Tibial artery (tissue), 4 donors: ENCODE results near the gene BCAP31.

ENCODE experiments used
- DNase-seq, 2 donors: peaks; one replicate each; pipeline ENCODE4 v3.0.0-alpha.2; 2019
- H3K27ac ChIP-seq, 2 donors: fragments of 200-600 bp; sonication (generic) in 1 of 2; 1 replicate in 1 of 2; 2 replicates in 1 of 2; pipeline ENCODE4 v1.5.1; 2018 to 2019; ENCODE audit warnings: mild to moderate bottlenecking in 1 of 2
- H3K27me3 ChIP-seq, 2 donors: fragments of 200-600 bp; sonication (generic) in 1 of 2; one replicate each; pipeline versions ENCODE4 v1.5.1 to v1.6.0; 2016 to 2019
- H3K36me3 ChIP-seq, 3 donors: fragments of 200-600 bp; sonication (generic) in 2 of 3; one replicate each; pipeline ENCODE4 v1.5.1; 2016 to 2019; ENCODE audit warnings: mild to moderate bottlenecking in 2 of 3
- H3K4me1 ChIP-seq, 4 donors: fragments of 200-600 bp; sonication (generic) in 2 of 4; 1 replicate in 3 of 4; 2 replicates in 1 of 4; pipeline ENCODE4 v1.5.1; 2016 to 2019
- H3K4me3 ChIP-seq, 2 donors: fragments of 200-600 bp; sonication (generic) in 1 of 2; 1 replicate in 1 of 2; 2 replicates in 1 of 2; pipeline ENCODE4 v1.5.1; 2018 to 2019; ENCODE audit warnings: mild to moderate bottlenecking in 2 of 2
- H3K9me3 ChIP-seq, 3 donors: fragments of 200-600 bp; sonication (generic) in 1 of 3; one replicate each; pipeline ENCODE4 v1.5.1; 2016 to 2019
- intact Hi-C: fragments of 100-400 bp; cut with DNase I; formaldehyde crosslinking; loops from one replicate; pipeline ENCODE4 v1.15.0; 2023; ENCODE audit warnings: low total_unique reads
- TF ChIP-seq, protein P1 (sequence below), 2 experiments: fragments of 200-600 bp in 1 of 2; fragments of 450-650 bp in 1 of 2; IDR thresholded peaks; one replicate each; pipeline ENCODE4 v1.5.1; 2017 to 2019; ENCODE audit warnings: antibody characterized with exemption in 2 of 2, mild to moderate bottlenecking in 1 of 2, moderate library complexity in 1 of 2

The BCAP31 gene

DNA sequence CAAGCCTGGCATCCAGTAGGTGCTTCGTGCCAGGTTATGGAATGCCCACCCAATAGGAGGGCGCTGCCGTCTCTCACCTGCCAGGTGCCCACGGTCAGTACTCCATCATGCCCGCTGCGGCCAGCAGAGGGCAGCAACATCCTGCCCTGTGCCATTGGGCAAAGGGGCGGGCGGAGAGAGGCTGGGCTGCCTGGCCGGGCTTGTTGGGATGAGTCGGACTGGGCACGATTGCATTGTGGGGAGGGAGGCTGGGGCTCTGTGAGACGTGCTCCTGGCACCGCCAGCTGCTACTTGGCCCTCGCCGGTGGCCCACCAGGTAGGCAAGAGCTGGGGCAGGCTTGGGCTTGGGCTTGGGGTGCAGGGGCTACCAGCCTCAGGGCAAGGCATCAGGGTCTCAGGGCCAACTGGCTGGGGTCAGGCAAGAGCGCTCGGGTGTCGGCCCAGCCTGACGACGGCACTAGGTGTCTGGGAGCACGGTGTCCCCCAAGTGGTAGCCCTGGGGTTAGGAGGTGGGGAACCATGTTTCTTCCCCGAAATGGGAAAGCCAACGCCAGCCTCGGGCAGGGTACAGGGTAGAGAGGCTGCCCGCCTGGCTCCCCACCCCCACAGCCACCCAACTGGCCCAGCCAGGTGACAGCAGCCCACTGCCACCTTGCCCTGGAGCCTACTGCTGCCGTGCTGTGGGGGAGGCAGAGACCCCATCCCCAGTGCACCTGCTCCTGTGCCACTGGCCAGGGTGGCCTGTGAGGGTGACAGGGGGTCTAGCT, 40.0 kb upstream of the BCAP31 start, which contains the start of gene PLXNB3:
PLXNB3 (plus strand) TSS at position 261 of the 767 bp plus-strand sequence. CDS start 1,287 bp downstream, outside the sequence.
- intact Hi-C loops, result no loop called here
- peak; percentile 74 to 86 for DNase-seq
- Histone ChIP-seq H3K9me3 (no peaks in the 10 kb centered on the region), H3K27me3 (no peaks in the 10 kb centered on the region), H3K4me3 (peak within 1 kb of the TSS; percentile 30 to 44), H3K27ac (peak within 1 kb of the TSS in 1 of 2 donors; percentile 47), H3K4me1 (peaks cover 0 to 22% (median 5%) of the 10 kb centered on the region in 4 donors), H3K36me3 (peaks cover 0 to 5% (median 0%) of the 10 kb centered on the region in 3 donors)
- TF ChIP-seq, protein P1, sequence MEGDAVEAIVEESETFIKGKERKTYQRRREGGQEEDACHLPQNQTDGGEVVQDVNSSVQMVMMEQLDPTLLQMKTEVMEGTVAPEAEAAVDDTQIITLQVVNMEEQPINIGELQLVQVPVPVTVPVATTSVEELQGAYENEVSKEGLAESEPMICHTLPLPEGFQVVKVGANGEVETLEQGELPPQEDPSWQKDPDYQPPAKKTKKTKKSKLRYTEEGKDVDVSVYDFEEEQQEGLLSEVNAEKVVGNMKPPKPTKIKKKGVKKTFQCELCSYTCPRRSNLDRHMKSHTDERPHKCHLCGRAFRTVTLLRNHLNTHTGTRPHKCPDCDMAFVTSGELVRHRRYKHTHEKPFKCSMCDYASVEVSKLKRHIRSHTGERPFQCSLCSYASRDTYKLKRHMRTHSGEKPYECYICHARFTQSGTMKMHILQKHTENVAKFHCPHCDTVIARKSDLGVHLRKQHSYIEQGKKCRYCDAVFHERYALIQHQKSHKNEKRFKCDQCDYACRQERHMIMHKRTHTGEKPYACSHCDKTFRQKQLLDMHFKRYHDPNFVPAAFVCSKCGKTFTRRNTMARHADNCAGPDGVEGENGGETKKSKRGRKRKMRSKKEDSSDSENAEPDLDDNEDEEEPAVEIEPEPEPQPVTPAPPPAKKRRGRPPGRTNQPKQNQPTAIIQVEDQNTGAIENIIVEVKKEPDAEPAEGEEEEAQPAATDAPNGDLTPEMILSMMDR (IDR thresholded peaks at IDR 0.05), result peak; percentile 67 to 77

GRCh38 chrX:153763298-153763932, 39.2 kb upstream of the BCAP31 start:
- no peaks in the 10 kb centered on the region for H3K9me3 ChIP-seq
- H3K36me3 ChIP-seq, result no peaks in the 10 kb centered on the region
- no peak overlapping the region for H3K4me3 ChIP-seq
- peaks cover 0 to 22% (median 5%) of the 10 kb centered on the region in 4 donors for H3K4me1 ChIP-seq
- H3K27ac ChIP-seq, result no peak overlapping the region
- peak in 1 of 2 donors; percentile 38 for DNase-seq
- TF ChIP-seq, protein P1 (IDR thresholded peaks at IDR 0.05), result no peak
- intact Hi-C loops, result no loop called here
- no peaks in the 10 kb centered on the region for H3K27me3 ChIP-seq

DNA sequence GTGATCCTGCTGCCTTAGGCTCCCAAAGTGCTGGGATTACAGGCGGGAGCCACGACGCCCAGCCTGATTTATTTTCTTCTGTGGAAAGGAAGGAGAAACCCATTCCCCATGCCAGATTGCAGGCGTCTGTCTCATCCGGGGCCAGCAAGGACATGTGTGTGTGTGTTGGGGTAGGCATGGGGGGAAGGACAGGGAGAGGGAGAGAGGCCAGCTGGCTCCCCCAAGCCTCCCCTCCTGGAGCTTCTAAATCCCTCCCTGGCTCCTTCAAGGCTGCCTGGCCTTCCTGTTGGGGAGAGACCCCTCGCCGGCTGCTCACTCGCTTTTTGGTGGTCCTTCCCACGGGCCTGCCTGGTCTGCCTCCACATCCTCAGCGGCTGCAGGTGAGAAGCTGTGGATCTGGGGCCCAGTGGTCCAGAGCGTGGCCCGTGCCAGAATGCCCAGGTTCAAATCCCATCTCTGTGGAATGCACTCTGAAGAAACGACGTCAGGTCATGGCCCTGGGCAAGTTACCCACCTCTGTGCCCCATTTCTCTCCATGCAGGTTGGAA, 38.5 kb upstream of the BCAP31 start:
- intact Hi-C loops, result no loop called here
- Histone ChIP-seq H3K27me3 (no peaks in the 10 kb centered on the region), H3K36me3 (no peaks in the 10 kb centered on the region), H3K9me3 (no peaks in the 10 kb centered on the region), H3K27ac (no peak overlapping the region), H3K4me1 (peaks cover 0 to 22% (median 5%) of the 10 kb centered on the region in 4 donors), H3K4me3 (no peak overlapping the region)
- no peak for DNase-seq
- TF ChIP-seq, protein P1 (IDR thresholded peaks at IDR 0.05), result no peak

- Histone ChIP-seq H3K4me1 (peaks cover 0 to 22% (median 5%) of the 10 kb centered on the region in 4 donors), H3K27ac (no peak overlapping the region), H3K36me3 (no peaks in the 10 kb centered on the region), H3K27me3 (no peaks in the 10 kb centered on the region), H3K9me3 (no peaks in the 10 kb centered on the region), H3K4me3 (no peak overlapping the region)
- DNase-seq, result peak in 1 of 2 donors; percentile 31
- TF ChIP-seq, protein P1 (IDR thresholded peaks at IDR 0.05), result no peak
- intact Hi-C loops, result no loop called here
Measured at GRCh38 chrX:153761863-153762262, 37.7 kb upstream of the BCAP31 start.

GRCh38 chrX:153755136-153755535, 30.9 kb upstream of the BCAP31 start:
- no peak for DNase-seq
- H3K4me1 ChIP-seq, result no peaks in the 10 kb centered on the region
- no peaks in the 10 kb centered on the region for H3K27me3 ChIP-seq
- H3K9me3 ChIP-seq, result peaks cover 0 to 6% (median 0%) of the 10 kb centered on the region in 3 donors
- H3K36me3 ChIP-seq, result no peaks in the 10 kb centered on the region
- intact Hi-C loops, result no loop called here
- H3K27ac ChIP-seq, result no peak overlapping the region
- no peak overlapping the region for H3K4me3 ChIP-seq
- TF ChIP-seq, protein P1 (IDR thresholded peaks at IDR 0.05), result no peak
